ENCODE data around the gene COMMD7. TPM values are rescaled to one million over a fixed set of nuclear protein-coding genes. Genes with fewer than 3 reads are reported as not detected.

COMMD7 gene
- total RNA-seq, 1 donor from 2014 or later, result 36.3 TPM

DNA sequence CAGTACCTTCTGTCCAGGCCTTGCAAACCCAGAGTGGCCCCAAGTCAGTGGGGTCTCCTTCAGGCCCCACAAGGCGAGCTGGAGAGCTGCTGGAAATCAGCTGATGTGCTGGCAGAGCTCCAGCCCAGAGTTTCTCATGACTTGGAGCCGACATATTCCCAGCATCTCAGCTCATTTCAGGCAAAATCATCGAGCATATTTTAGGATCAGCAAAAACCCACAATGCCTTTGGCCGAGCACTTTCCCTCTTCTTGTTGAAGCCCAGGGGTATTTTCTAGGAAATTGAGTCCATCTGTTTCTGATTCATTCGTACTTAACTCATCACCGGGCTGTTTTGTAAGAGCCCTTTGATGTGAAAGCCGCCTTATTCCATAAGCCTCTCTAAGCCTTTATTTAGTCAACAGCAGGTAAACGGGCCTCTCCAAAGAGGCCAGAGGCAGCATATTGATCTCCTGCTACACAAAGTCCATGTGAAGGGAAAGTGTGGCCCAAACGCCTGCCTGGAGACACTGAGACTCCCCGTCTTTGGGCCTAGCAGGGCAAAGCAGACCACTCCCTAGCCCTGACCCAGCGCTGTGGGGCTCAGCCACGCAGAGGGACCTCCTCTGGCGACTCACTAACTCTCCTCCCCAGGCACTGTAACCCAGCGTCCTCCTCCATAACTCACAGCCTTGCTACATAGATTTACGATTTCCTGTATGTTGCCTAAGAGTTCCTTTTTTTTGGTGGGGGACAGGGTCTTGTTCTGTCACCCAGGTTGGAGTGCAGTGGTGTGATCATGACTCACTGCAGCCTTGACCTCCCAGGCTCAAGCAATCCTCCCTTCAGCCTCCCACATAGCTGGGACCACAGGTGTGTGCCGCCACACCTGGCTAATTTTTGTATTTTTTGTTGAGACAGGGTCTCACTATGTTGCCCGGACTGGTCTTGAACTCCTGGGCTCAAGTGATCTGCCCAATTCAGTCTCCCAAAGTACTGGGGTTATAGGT lies 57.4 kb downstream of the COMMD7 start:
- H3K36me3 ChIP-seq, result no peaks in the 10 kb centered on the region
- peak; percentile 29 for ATAC-seq
- no peaks in the 10 kb centered on the region for H3K27me3 ChIP-seq
- DNase-seq, result no peak
- intact Hi-C loops (cut with DNase I), result no loop called here
- no peak overlapping the region for H3K4me3 ChIP-seq
- TF ChIP-seq, protein P1, sequence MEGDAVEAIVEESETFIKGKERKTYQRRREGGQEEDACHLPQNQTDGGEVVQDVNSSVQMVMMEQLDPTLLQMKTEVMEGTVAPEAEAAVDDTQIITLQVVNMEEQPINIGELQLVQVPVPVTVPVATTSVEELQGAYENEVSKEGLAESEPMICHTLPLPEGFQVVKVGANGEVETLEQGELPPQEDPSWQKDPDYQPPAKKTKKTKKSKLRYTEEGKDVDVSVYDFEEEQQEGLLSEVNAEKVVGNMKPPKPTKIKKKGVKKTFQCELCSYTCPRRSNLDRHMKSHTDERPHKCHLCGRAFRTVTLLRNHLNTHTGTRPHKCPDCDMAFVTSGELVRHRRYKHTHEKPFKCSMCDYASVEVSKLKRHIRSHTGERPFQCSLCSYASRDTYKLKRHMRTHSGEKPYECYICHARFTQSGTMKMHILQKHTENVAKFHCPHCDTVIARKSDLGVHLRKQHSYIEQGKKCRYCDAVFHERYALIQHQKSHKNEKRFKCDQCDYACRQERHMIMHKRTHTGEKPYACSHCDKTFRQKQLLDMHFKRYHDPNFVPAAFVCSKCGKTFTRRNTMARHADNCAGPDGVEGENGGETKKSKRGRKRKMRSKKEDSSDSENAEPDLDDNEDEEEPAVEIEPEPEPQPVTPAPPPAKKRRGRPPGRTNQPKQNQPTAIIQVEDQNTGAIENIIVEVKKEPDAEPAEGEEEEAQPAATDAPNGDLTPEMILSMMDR (IDR thresholded peaks at IDR 0.05), result no peak
- peaks cover 10% of the 10 kb centered on the region for H3K4me1 ChIP-seq
- no peak overlapping the region for H3K27ac ChIP-seq
- no peaks in the 10 kb centered on the region for H3K9me3 ChIP-seq

DNA sequence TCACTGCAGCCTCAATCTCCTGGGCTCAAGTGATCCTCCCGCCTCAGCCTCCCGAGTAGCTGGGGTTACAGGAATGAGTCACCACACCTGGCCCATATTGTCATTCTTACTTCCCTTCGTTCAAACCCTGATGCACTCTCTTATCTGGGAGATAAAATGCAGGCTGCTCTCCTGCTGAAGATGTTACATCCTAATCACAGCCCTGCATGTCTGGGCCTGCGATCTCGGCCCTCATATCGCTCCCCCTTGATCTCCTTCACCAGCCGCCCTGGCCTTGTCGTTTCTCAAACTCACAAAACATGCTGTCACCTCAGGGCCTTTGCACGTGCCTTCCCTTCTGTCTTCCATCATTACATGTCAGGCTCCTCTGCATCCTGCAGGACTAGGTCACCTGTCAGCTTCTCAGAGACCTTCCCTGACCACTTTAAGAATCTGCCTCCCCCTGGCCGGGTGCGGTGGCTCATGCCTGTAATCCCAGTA lies 60.7 kb downstream of the COMMD7 start:
- peaks cover 10% of the 10 kb centered on the region for H3K4me1 ChIP-seq
- TF ChIP-seq, protein P1 (IDR thresholded peaks at IDR 0.05), result no peak
- H3K4me3 ChIP-seq, result no peak overlapping the region
- DNase-seq (no peak), ATAC-seq (no peak)
- no peaks in the 10 kb centered on the region for H3K27me3 ChIP-seq
- no peak overlapping the region for H3K27ac ChIP-seq
- H3K9me3 ChIP-seq, result no peaks in the 10 kb centered on the region
- no peaks in the 10 kb centered on the region for H3K36me3 ChIP-seq
- intact Hi-C loops (cut with DNase I), result no loop called here

DNA sequence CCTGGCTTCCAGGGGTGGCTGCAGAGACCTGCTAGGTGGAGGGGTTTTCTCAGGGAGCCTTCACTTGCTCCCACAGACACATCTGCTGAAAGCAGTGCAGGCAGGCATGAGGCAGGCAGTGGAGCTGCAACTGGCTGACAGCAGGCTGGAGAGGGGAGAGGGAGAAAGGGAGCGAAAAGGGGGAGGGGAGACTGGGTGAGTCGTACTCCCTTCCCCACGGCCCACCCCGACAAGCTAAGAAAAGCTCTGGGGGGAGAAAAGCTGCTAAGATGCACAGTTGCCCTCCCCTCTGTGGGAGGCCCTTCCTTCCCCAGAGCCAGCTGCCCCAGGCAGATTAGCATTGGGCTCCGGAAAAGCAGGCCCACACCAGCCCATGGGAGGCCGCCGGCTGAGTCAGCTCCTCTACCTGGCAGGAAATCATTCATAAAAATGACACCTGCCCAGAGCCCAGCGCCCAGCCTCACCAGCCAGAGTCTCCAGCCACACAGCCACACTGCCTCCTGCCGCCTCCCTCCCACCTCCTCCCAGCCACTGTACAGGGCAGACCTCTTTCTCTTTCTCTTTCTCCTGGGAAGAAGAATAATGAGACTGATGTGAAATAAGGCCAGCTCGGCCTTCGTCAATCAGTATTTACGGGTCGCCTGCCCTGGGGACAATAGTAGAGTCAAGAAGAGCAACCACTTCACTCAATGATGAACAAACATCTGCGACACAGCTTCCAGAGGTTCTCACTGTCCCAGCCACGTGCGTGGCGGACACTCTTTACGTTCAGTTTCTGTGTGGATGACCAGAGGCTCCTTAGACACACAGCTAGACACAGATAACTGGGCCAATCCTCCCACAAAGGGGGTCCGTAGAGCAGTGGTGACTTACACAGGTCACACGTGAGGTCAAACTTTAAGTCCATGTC lies 61.8 kb downstream of the COMMD7 start:
- ATAC-seq (peak; percentile 38), DNase-seq (no peak)
- H3K36me3 ChIP-seq, result no peaks in the 10 kb centered on the region
- no peak overlapping the region for H3K4me3 ChIP-seq
- peaks cover 10% of the 10 kb centered on the region for H3K4me1 ChIP-seq
- intact Hi-C loops (cut with DNase I), result no loop called here
- H3K9me3 ChIP-seq, result no peaks in the 10 kb centered on the region
- H3K27me3 ChIP-seq, result no peaks in the 10 kb centered on the region
- H3K27ac ChIP-seq, result no peak overlapping the region
- TF ChIP-seq, protein P1 (IDR thresholded peaks at IDR 0.05), result no peak

DNA sequence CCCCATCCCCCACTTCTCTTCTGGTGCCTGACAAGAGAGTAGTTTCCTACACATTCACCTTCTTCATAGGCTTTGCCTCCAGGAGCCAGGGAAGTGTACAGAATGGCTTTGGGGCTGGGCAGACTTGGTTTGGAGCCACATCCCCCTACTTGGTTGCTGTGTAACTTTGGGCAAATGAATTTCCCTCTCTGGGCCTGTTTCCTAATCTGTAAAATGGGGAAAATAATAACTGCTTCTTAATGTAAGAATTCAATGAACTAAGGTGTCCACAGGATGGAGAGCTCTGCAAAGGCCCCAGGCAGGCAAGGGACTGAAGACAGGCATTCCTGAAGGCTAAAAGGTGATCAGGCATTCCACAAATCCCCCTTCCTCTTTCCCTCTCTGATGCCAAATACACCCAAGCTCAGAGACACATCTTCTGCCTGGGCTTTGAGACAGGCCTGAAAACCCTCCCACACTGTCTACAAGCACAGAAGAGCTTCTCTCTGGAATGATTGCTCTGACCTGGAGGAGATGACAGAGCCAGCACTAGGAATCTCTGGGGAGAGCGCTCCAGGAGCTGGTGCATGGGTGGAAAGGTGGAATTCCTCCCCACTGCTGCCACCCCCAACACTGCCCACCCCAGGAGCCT lies 62.6 kb downstream of the COMMD7 start:
- Histone ChIP-seq H3K4me1 (peaks cover 6% of the 10 kb centered on the region), H3K36me3 (no peaks in the 10 kb centered on the region), H3K4me3 (no peak overlapping the region), H3K9me3 (no peaks in the 10 kb centered on the region), H3K27ac (no peak overlapping the region), H3K27me3 (no peaks in the 10 kb centered on the region)
- DNase-seq (no peak), ATAC-seq (no peak)
- TF ChIP-seq, protein P1 (IDR thresholded peaks at IDR 0.05), result no peak
- intact Hi-C loops (cut with DNase I), result no loop called here

DNA sequence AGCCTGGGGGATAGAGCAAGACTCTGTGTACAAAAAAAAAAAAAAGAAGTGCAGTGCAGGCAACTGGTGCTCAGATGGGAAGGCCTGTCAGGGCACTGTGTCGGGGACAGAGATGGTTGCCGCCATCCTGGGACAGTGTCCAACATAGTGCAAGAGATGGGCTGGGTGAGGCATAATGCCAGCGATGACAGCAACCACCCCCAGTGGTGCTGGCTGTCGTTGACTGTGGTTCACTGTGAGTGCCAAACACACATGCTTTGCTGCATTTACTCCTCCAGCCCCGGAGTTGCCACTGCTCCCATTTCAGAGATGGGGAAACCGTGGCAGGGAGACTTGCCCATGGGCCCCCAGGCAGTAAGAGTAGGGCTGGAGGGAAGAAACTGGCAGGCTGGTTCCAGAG lies 64.3 kb downstream of the COMMD7 start:
- TF ChIP-seq, protein P1 (IDR thresholded peaks at IDR 0.05), result no peak
- Histone ChIP-seq H3K4me1 (peaks cover 2% of the 10 kb centered on the region), H3K9me3 (no peaks in the 10 kb centered on the region), H3K27me3 (no peaks in the 10 kb centered on the region), H3K36me3 (no peaks in the 10 kb centered on the region), H3K4me3 (no peak overlapping the region), H3K27ac (no peak overlapping the region)
- intact Hi-C loops (cut with DNase I), result no loop called here
- DNase-seq (no peak), ATAC-seq (no peak)

Measured in upper lobe of right lung (tissue), 1 donor.